ENCODE data around the gene WWOX.

- TF ChIP-seq MAX (IDR thresholded peaks at IDR 0.05; ENCODE audit: low read depth, low read length) (no peak), CTCF (IDR thresholded peaks at IDR 0.05; ENCODE audit: low read depth, low read length) (no peak), MYC (IDR thresholded peaks at IDR 0.05; ENCODE audit: low read depth, low read length) (no peak)
Observed at GRCh38 chr16:78992001-78992400, 892.5 kb downstream of the WWOX start.

All from NB4 (cell line).